HG02588 (cell line): ENCODE results near the gene MIDN.

ENCODE experiments used
- ATAC-seq: cut with Tn5 transposase; IDR thresholded peaks from one replicate; pipeline ENCODE4 v1.9.1; 2021; ENCODE audit warnings: mild to moderate bottlenecking, moderate library complexity; ENCODE audit not compliant: unreplicated experiment

The MIDN gene

GRCh38 chr19:1278713-1279660, 30.6 kb downstream of the MIDN start:
- no peak for ATAC-seq

GRCh38 chr19:1279782-1280341, 31.5 kb downstream of the MIDN start:
- no peak for ATAC-seq

- ATAC-seq, result no peak
Observed at GRCh38 chr19:1280636-1281568, 32.5 kb downstream of the MIDN start.

- no peak for ATAC-seq
Observed at GRCh38 chr19:1281569-1282287, 33.3 kb downstream of the MIDN start.

- ATAC-seq, result no peak
Observed at GRCh38 chr19:1282588-1283206, 34.3 kb downstream of the MIDN start.

GRCh38 chr19:1283207-1283916, 35.0 kb downstream of the MIDN start:
- no peak for ATAC-seq

- ATAC-seq, result no peak
Observed at GRCh38 chr19:1283917-1284292, 35.5 kb downstream of the MIDN start.

- ATAC-seq, result no peak
Observed at GRCh38 chr19:1284293-1284978, 36.1 kb downstream of the MIDN start.

GRCh38 chr19:1284979-1285736, 36.8 kb downstream of the MIDN start:
- no peak for ATAC-seq

GRCh38 chr19:1285737-1286360, 37.5 kb downstream of the MIDN start, which contains the start of gene EFNA2:
EFNA2 (plus strand) TSS chr19:1285873; CDS start chr19:1286169, 296 bp downstream.
- no peak for ATAC-seq

GRCh38 chr19:1286487-1287353, 38.3 kb downstream of the MIDN start:
- ATAC-seq, result no peak

GRCh38 chr19:1287354-1288225, 39.2 kb downstream of the MIDN start:
- ATAC-seq, result no peak

- ATAC-seq, result no peak
Observed at GRCh38 chr19:1288226-1288612, 39.8 kb downstream of the MIDN start.

- ATAC-seq, result no peak
Observed at GRCh38 chr19:1288833-1289685, 40.7 kb downstream of the MIDN start.

- no peak for ATAC-seq
Observed at GRCh38 chr19:1289686-1290025, 41.3 kb downstream of the MIDN start.
